SK-N-SH (cell line): Measurements from ENCODE around the gene HTT. TPM values are rescaled to one million over a fixed set of nuclear protein-coding genes. Genes with fewer than 3 reads are reported as not detected.

Source experiments
- CTCF ChIA-PET: fragments of 300-600, 350-600 bp; formaldehyde crosslinking; extraction: SDS; loops from one replicate; lab custom pipeline; 2021; lab: Yijun Ruan, JAX
- POLR2A ChIA-PET: fragments of 350-600 bp; sonication (Branson Sonifier 250); formaldehyde crosslinking; extraction: SDS; loops from one replicate; lab custom pipeline; 2020; ENCODE audit warnings: antibody characterized with exemption, inconsistent platforms; lab: Yijun Ruan, JAX
- DNase-seq: peaks from one replicate; pipeline ENCODE4 v3.0.0; 2012
- H2AFZ ChIP-seq: fragments of 200-600 bp; sonication (generic); 2 replicates; pipeline ENCODE4 v1.8.1; 2016; ENCODE audit warnings: antibody characterized with exemption, mild to moderate bottlenecking, low read depth
- H3F3A ChIP-seq: fragments of 200-600 bp; sonication (generic); replicated peaks from 2 replicates; pipeline ENCODE3; 2016; ENCODE audit warnings: antibody characterized with exemption, mild to moderate bottlenecking; ENCODE audit not compliant: insufficient read depth
- H3K27ac ChIP-seq, 2 experiments: fragments of 200-500 bp in 1 of 2; fragments of 200-600 bp in 1 of 2; sonication (Bioruptor generic) in 1 of 2; sonication (generic), shearing (Covaris generic) in 1 of 2; 2 replicates each; pipeline versions ENCODE4 v1.5.1 to v1.6.1; 2014 to 2016; ENCODE audit warnings: low read depth in 2 of 2, inconsistent platforms in 1 of 2, low read length in 1 of 2, mild to moderate bottlenecking in 1 of 2, mixed read lengths in 1 of 2
- H3K27me3 ChIP-seq: fragments of 200-600 bp; sonication (generic), shearing (Covaris generic); 2 replicates; pipeline ENCODE4 v1.6.1; 2016; ENCODE audit warnings: mixed run types; ENCODE audit not compliant: insufficient read depth
- H3K36me3 ChIP-seq, 2 experiments: fragments of 200-500 bp in 1 of 2; fragments of 200-600 bp in 1 of 2; sonication (Bioruptor generic) in 1 of 2; sonication (generic) in 1 of 2; replicated peaks in 1 of 2; 2 replicates each; pipeline versions ENCODE3 to v1.5.1; 2014 to 2016; ENCODE audit warnings: low read length in 1 of 2, mild to moderate bottlenecking in 1 of 2; ENCODE audit not compliant: insufficient read depth in 2 of 2, control insufficient read depth in 1 of 2
- H3K4me1 ChIP-seq, 2 experiments: fragments of 200-500 bp in 1 of 2; fragments of 200-600 bp in 1 of 2; sonication (Bioruptor generic) in 1 of 2; sonication (generic), shearing (Covaris generic) in 1 of 2; 2 replicates each; pipeline versions ENCODE4 v1.5.1 to v1.6.1; 2014 to 2016; ENCODE audit warnings: low read depth in 1 of 2, low read length in 1 of 2, mixed run types in 1 of 2; ENCODE audit not compliant: insufficient read depth in 2 of 2, control insufficient read depth in 1 of 2
- H3K4me2 ChIP-seq: fragments of 200-600 bp; sonication (generic), shearing (Covaris generic); 2 replicates; pipeline ENCODE4 v1.6.1; 2017; ENCODE audit warnings: mixed run types
- H3K4me3 ChIP-seq, 2 experiments: fragments of 200-500 bp in 1 of 2; fragments of 200-600 bp in 1 of 2; sonication (Bioruptor generic) in 1 of 2; sonication (generic), shearing (Covaris generic) in 1 of 2; 2 replicates each; pipeline versions ENCODE4 v1.5.1 to v1.8.1; 2014 to 2016; ENCODE audit warnings: low read depth in 2 of 2, inconsistent platforms in 1 of 2, low read length in 1 of 2, mild to moderate bottlenecking in 1 of 2, mixed read lengths in 1 of 2, moderate library complexity in 1 of 2
- H3K79me2 ChIP-seq: fragments of 200-600 bp; sonication (generic); 2 replicates; pipeline ENCODE4 v1.8.1; 2017; ENCODE audit warnings: mild to moderate bottlenecking; ENCODE audit not compliant: insufficient read depth
- H3K9ac ChIP-seq: fragments of 200-600 bp; sonication (generic); 2 replicates; pipeline ENCODE4 v1.6.1; 2017; ENCODE audit warnings: mixed run types
- H3K9me2 ChIP-seq: fragments of 200-600 bp; sonication (generic); 2 replicates; pipeline ENCODE4 v1.6.1; 2017; ENCODE audit warnings: mixed run types
- H3K9me3 ChIP-seq: fragments of 200-600 bp; sonication (generic); 2 replicates; pipeline ENCODE4 v1.6.1; 2017; ENCODE audit warnings: mixed run types, mild to moderate bottlenecking, moderate library complexity
- H4K20me1 ChIP-seq: fragments of 200-600 bp; sonication (generic); 2 replicates; pipeline ENCODE4 v1.6.1; 2017; ENCODE audit warnings: mild to moderate bottlenecking, mixed run types; ENCODE audit not compliant: insufficient read depth
- FOXJ3 ChIP-seq: sonication (generic); formaldehyde crosslinking; IDR thresholded peaks from 2 replicates; pipeline ENCODE4 v1.5.1; 2020; ENCODE audit warnings: mild to moderate bottlenecking, missing genetic modification reagents
- GATA2 ChIP-seq: sonication (generic); formaldehyde crosslinking; IDR thresholded peaks from 2 replicates; pipeline ENCODE4 v1.5.0; 2020; ENCODE audit warnings: mild to moderate bottlenecking, missing genetic modification reagents
- MXI1 ChIP-seq: IDR thresholded peaks from 2 replicates; pipeline ENCODE4 v1.6.1; 2012; ENCODE audit warnings: mild to moderate bottlenecking, low read depth, low read length, improper control_type of control experiment
- RCOR1 ChIP-seq: fragments of 150-350 bp; IDR thresholded peaks from 2 replicates; pipeline ENCODE4 v1.6.1; 2017; ENCODE audit warnings: antibody characterized with exemption, low read length
- RFX5 ChIP-seq: IDR thresholded peaks from 2 replicates; pipeline ENCODE4 v1.6.1; 2012; ENCODE audit warnings: mild to moderate bottlenecking, improper control_type of control experiment, low read length
- SIN3A ChIP-seq: IDR thresholded peaks from 2 replicates; pipeline ENCODE4 v1.6.1; 2012; ENCODE audit warnings: low read depth, mild to moderate bottlenecking, low read length, moderate library complexity, borderline replicate concordance
- SMC3 ChIP-seq: IDR thresholded peaks from 2 replicates; pipeline ENCODE4 v1.6.1; 2012; ENCODE audit warnings: low read depth, low read length, improper control_type of control experiment
- WGBS: methylation state at CpG from one replicate; pipeline ENCODE4 v1.1.6; 2017; ENCODE audit warnings: low lambda C conversion rate; 5-methylcytosine and 5-hydroxymethylcytosine counted together
- polyA plus RNA-seq, 3 experiments: library from polyadenylated mRNA; depleted of rRNA; stranded (reverse); fragments of >200 nt; gene quantifications; 2 replicates each; pipeline ENCODE4 v1.2.3, GENCODE V29; 2012
- TF ChIP-seq, protein P1 (sequence below): fragments of 200-600 bp; sonication (generic); IDR thresholded peaks from 2 replicates; pipeline ENCODE4 v1.6.1; 2017; ENCODE audit warnings: antibody characterized with exemption, mild to moderate bottlenecking, moderate library complexity
- TF ChIP-seq, protein P2 (sequence below): IDR thresholded peaks from 2 replicates; pipeline ENCODE4 v1.4.0; 2012; ENCODE audit warnings: low read depth, borderline replicate concordance
- TF ChIP-seq, protein P3 (sequence below): IDR thresholded peaks from 2 replicates; pipeline ENCODE4; 2012
- TF ChIP-seq, protein P4 (sequence below): fragments of 150-350 bp; IDR thresholded peaks from 2 replicates; pipeline ENCODE4 v1.6.1; 2017; ENCODE audit warnings: antibody characterized with exemption, low read length, low read depth, borderline replicate concordance
- TF ChIP-seq, protein P5 (sequence below): fragments of 150-350 bp; IDR thresholded peaks from 2 replicates; pipeline ENCODE4 v1.6.1; 2016; ENCODE audit warnings: mild to moderate bottlenecking, low read depth, low read length

Gene HTT
- polyA plus RNA-seq, 1 of the 3 experiments (the other 2 are of a cell fraction) = 11.3 TPM

DNA sequence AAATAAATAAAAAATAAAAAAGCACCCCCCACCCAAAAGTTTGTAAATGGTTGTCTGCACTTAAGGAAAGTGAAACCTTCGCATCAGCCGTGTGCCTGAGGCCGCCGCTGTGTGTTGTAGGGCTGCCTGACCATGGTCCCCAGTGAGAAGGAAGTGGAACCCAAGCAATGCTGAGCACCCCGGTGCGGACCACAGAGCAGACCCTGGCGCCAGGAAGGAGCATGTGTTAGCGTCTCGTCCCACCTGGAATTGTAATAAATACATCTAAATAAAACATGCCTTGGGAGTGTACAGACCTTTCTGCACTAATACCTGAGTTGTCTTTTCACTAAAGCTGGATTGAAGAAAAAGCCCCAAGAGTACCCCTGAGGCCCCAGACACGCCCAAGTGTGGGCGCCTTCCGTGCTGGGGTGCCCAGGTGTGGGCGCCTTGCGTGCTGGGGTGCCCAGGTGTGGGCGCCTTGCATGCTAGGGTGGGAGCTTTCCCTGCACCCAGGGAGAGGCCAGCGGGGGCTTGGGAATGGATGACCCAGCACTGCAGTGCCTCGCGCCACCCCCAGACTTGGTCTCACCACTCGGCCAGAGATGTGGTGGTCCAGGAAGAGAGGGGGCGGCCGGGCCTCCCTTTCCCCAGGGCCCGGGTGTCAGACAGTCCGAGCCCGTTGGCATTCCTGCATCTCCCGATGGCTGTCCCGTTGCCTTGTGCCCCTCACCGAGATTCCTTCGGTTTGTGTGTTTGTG lies 33.9 kb upstream of the HTT start:
- no peak overlapping the region for H3K9ac ChIP-seq
- TF ChIP-seq SIN3A = no peak
- TF ChIP-seq, protein P1, sequence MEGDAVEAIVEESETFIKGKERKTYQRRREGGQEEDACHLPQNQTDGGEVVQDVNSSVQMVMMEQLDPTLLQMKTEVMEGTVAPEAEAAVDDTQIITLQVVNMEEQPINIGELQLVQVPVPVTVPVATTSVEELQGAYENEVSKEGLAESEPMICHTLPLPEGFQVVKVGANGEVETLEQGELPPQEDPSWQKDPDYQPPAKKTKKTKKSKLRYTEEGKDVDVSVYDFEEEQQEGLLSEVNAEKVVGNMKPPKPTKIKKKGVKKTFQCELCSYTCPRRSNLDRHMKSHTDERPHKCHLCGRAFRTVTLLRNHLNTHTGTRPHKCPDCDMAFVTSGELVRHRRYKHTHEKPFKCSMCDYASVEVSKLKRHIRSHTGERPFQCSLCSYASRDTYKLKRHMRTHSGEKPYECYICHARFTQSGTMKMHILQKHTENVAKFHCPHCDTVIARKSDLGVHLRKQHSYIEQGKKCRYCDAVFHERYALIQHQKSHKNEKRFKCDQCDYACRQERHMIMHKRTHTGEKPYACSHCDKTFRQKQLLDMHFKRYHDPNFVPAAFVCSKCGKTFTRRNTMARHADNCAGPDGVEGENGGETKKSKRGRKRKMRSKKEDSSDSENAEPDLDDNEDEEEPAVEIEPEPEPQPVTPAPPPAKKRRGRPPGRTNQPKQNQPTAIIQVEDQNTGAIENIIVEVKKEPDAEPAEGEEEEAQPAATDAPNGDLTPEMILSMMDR = no peak
- no peak for TF ChIP-seq MXI1
- TF ChIP-seq, protein P2, sequence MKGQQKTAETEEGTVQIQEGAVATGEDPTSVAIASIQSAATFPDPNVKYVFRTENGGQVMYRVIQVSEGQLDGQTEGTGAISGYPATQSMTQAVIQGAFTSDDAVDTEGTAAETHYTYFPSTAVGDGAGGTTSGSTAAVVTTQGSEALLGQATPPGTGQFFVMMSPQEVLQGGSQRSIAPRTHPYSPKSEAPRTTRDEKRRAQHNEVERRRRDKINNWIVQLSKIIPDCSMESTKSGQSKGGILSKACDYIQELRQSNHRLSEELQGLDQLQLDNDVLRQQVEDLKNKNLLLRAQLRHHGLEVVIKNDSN = no peak
- no peak for TF ChIP-seq RCOR1
- TF ChIP-seq, protein P3, sequence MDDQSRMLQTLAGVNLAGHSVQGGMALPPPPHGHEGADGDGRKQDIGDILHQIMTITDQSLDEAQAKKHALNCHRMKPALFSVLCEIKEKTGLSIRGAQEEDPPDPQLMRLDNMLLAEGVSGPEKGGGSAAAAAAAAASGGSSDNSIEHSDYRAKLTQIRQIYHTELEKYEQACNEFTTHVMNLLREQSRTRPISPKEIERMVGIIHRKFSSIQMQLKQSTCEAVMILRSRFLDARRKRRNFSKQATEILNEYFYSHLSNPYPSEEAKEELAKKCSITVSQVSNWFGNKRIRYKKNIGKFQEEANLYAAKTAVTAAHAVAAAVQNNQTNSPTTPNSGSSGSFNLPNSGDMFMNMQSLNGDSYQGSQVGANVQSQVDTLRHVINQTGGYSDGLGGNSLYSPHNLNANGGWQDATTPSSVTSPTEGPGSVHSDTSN = no peak
- TF ChIP-seq, protein P4, sequence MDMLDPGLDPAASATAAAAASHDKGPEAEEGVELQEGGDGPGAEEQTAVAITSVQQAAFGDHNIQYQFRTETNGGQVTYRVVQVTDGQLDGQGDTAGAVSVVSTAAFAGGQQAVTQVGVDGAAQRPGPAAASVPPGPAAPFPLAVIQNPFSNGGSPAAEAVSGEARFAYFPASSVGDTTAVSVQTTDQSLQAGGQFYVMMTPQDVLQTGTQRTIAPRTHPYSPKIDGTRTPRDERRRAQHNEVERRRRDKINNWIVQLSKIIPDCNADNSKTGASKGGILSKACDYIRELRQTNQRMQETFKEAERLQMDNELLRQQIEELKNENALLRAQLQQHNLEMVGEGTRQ = no peak
- TF ChIP-seq, protein P5, sequence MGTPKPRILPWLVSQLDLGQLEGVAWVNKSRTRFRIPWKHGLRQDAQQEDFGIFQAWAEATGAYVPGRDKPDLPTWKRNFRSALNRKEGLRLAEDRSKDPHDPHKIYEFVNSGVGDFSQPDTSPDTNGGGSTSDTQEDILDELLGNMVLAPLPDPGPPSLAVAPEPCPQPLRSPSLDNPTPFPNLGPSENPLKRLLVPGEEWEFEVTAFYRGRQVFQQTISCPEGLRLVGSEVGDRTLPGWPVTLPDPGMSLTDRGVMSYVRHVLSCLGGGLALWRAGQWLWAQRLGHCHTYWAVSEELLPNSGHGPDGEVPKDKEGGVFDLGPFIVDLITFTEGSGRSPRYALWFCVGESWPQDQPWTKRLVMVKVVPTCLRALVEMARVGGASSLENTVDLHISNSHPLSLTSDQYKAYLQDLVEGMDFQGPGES = no peak
- TF ChIP-seq GATA2 = no peak
- no peak for TF ChIP-seq FOXJ3 (CRISPR knock-in tag)
- TF ChIP-seq SMC3 = no peak
- TF ChIP-seq RFX5 = no peak
- no peaks in the 10 kb centered on the region for H3K36me3 ChIP-seq
- WGBS = 79% methylated on average over 18 of the region's 28 CpGs
- CTCF ChIA-PET = interaction anchor here (3.3 to 7.7 kb wide), 2 partner anchors 8 to 62 kb away, joined by 16 to 73 read pairs; no protein-coding TSS in a partner anchor
- no peak overlapping the region for H3K4me3 ChIP-seq
- no peaks in the 10 kb centered on the region for H3K79me2 ChIP-seq
- H3K27me3 ChIP-seq = no peaks in the 10 kb centered on the region
- H3F3A ChIP-seq = no peaks in the 10 kb centered on the region
- H3K4me1 ChIP-seq = peaks cover 0 to 3% of the 10 kb centered on the region in 2 experiments; a peak in 1 of 4 replicates
- no peaks in the 10 kb centered on the region for H3K9me2 ChIP-seq
- no peaks in the 10 kb centered on the region for H4K20me1 ChIP-seq
- DNase-seq = no peak
- no peak overlapping the region for H3K27ac ChIP-seq
- POLR2A ChIA-PET = no interaction called here
- no peaks in the 10 kb centered on the region for H3K9me3 ChIP-seq
- no peak overlapping the region for H3K4me2 ChIP-seq
- H2AFZ ChIP-seq = no peak overlapping the region
